ENCODE measurements around the gene STOML1. TPM values are rescaled to one million over a fixed set of nuclear protein-coding genes. Genes with fewer than 3 reads are reported as not detected.

Gene STOML1
- total and polyA plus RNA-seq, 9 of the 15 experiments (the other 6 are each of a cell fraction or from before 2014, with no cell fraction given) = 0.25 to 9.7 (median 4.6) TPM

DNA sequence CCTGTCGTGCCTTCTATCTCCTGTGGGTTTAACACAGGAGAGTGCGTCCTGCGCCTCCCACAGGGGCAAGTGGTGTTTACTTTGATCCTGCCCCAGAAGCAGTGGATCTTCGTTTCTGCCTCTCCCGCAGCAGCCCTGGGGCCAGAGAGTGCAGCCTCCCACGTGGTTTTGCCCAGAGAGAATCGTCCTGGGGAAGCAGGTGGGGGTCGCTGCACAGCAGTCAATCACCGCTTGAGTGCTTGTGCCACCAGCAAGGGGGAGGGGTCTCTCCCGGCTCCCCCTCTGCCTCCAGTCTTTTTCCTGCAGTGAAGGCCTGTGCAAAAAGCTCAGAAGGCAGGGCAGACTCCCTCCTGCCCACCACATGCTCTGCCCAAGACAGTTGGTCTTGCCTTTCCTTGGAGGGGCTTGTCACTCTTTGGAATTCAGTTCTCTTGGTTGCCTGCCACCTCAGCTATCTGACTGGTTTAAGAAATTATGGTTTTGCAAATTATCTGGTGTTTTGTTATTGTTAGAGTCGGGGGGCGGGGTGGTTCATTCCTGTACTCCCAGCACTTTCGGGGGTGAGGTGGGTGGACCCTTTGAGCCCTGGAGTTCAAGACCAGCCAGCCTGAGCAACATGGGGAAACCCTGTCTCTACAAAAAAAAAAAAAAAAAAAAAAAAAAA, 26.9 kb downstream of the STOML1 start:
- TF ChIP-seq MED1 (CRISPR knock-in tag; IDR thresholded peaks at IDR 0.05; ENCODE audit: borderline replicate concordance) = no peak
- TF ChIP-seq MYC (IDR thresholded peaks at IDR 0.05; ENCODE audit: low read depth, low read length) = no peak
- TF ChIP-seq MYC (CRISPR knock-in tag; IDR thresholded peaks at IDR 0.05; ENCODE audit: borderline replicate concordance, low read depth) = no peak
- TF ChIP-seq ZBED1 (IDR thresholded peaks at IDR 0.05) = no peak
- no peak for TF ChIP-seq ZNF41 (CRISPR knock-in tag; conservative IDR thresholded peaks at IDR 0.05)
- no peak for TF ChIP-seq BRD9 (IDR thresholded peaks at IDR 0.05; ENCODE audit: low read depth, partially characterized antibody)
- TF ChIP-seq, protein P1, sequence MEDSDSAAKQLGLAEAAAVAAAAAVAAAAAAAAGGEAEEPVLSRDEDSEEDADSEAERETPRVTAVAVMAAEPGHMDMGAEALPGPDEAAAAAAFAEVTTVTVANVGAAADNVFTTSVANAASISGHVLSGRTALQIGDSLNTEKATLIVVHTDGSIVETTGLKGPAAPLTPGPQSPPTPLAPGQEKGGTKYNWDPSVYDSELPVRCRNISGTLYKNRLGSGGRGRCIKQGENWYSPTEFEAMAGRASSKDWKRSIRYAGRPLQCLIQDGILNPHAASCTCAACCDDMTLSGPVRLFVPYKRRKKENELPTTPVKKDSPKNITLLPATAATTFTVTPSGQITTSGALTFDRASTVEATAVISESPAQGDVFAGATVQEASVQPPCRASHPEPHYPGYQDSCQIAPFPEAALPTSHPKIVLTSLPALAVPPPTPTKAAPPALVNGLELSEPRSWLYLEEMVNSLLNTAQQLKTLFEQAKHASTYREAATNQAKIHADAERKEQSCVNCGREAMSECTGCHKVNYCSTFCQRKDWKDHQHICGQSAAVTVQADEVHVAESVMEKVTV (CRISPR knock-in tag; IDR thresholded peaks at IDR 0.05) = no peak
- no peak for TF ChIP-seq BMI1 (IDR thresholded peaks at IDR 0.05; ENCODE audit: low read length)
- no peak for TF ChIP-seq HDAC1 (IDR thresholded peaks at IDR 0.05)
- no peak for TF ChIP-seq POLR2A (conservative IDR thresholded peaks at IDR 0.05)
- TF ChIP-seq ZNF324 (CRISPR knock-in tag; IDR thresholded peaks at IDR 0.05) = no peak
- Histone ChIP-seq H3K4me1 (replicated peaks in 1 of 2; ENCODE audit: control insufficient read depth in 2 of 2, insufficient read depth in 2 of 2, low read length in 2 of 2) (peaks cover 0 to 5% of the 10 kb centered on the region in 2 experiments; a peak in 2 of 5 replicates), H3K27ac (ENCODE audit: extremely low read depth, low read depth, low read length) (no peak overlapping the region), H3K9ac (ENCODE audit: insufficient read depth in 1 of 2, low read depth in 2 of 2, low read length in 2 of 2) (no peak overlapping the region; a peak in 1 of 4 replicates), H2AFZ (ENCODE audit: low read depth, low read length) (peak overlapping the region; percentile 67), H3K27me3 (ENCODE audit: control insufficient read depth in 2 of 2, insufficient read depth in 2 of 2, low read length in 2 of 2) (peaks cover 6 to 17% of the 10 kb centered on the region in 2 experiments; a peak in 4 of 5 replicates), H3K9me1 (ENCODE audit: control insufficient read depth, insufficient read depth, low read length) (no peaks in the 10 kb centered on the region), H3K36me3 (ENCODE audit: control insufficient read depth, insufficient read depth, low read length) (no peaks in the 10 kb centered on the region), H3K4me3 (no peak overlapping the region), H3K9me3 (replicated peaks; ENCODE audit: control insufficient read depth, insufficient read depth, low read depth, low read length) (no peaks in the 10 kb centered on the region), H3K79me2 (ENCODE audit: control insufficient read depth, insufficient read depth, low read length) (no peaks in the 10 kb centered on the region), H3K4me2 (ENCODE audit: insufficient read depth, low read length) (peak overlapping the region; percentile 40; the same call in 1 of the 2 replicates), H4K20me1 (replicated peaks; ENCODE audit: control insufficient read depth, insufficient read depth, low read length) (no peaks in the 10 kb centered on the region; the same call in 1 of the 2 replicates)
- WGBS (ENCODE audit: insufficient coverage, low coverage, missing lambda C conversion rate) = 13% methylated on average over 13 of the region's 13 CpGs
- in situ Hi-C loops (cut with MboI) = loop anchor here (25.0 kb wide), 1 partner anchor 1322 kb away; the partner anchor contains the start of gene GOLGA6D
- CTCF ChIA-PET (ENCODE audit: low intra/inter-chr PET ratio) = interaction anchor here (0.6 to 2.4 kb wide), 3 partner anchors 11 to 91 kb away, joined by 4 to 17 read pairs (median 7); no protein-coding TSS in a partner anchor
- ATAC-seq = peak; percentile 67
- BruUV-seq (replicated peaks) = no TSS peak
- intact Hi-C loops (cut with micrococcal nuclease) = no loop called here
- POLR2A ChIA-PET = interaction anchor here (0.6 kb wide), 2 partner anchors 42 to 47 kb away, joined by 3 read pairs; no protein-coding TSS in a partner anchor
- DNase-seq (ENCODE audit: extremely low read depth in 1 of 4, low spot score in 3 of 4) = no peak
- FAIRE-seq = no peak
